ENCODE results near the gene ING5. TPM values are rescaled to one million over a fixed set of nuclear protein-coding genes. Genes with fewer than 3 reads are reported as not detected.
A peak's percentile ranks its signal among the peaks of the same experiment; 100 is the strongest.

ING5 gene
- total RNA-seq (100 to 1,000 TPM in 2 of 5 donors, 10 to 100 TPM in 3; 29.0 to 160 (median 35.4) TPM), polyA plus RNA-seq (10 to 100 TPM; 19.9 to 39.0 (median 25.1) TPM)
- long read RNA-seq, donor 1, result 0 reads
- long read RNA-seq, donor 2, full-length matches to known transcripts, result 4 of 10 reads
- long read RNA-seq, donor 2, partial matches to known transcripts, result 6 of 10 reads
- long read RNA-seq, donor 2, other reads (novel, unspliced or antisense), result 0 of 10 reads
- long read RNA-seq, donor 3, full-length matches to known transcripts, result 4 of 4 reads
- long read RNA-seq, donor 3, partial matches to known transcripts, result 0 of 4 reads
- long read RNA-seq, donor 3, other reads (novel, unspliced or antisense), result 0 of 4 reads
- long read RNA-seq, donor 4, result 0 reads
- long read RNA-seq, donor 5, partial matches to known transcripts, result 0 of 4 reads
- long read RNA-seq, donor 5, other reads (novel, unspliced or antisense), result 0 of 4 reads
- long read RNA-seq, donor 6, result 0 reads
- long read RNA-seq, donor 7, full-length matches to known transcripts, result 4 of 4 reads
- long read RNA-seq, donor 7, partial matches to known transcripts, result 0 of 4 reads
- long read RNA-seq, donor 7, other reads (novel, unspliced or antisense), result 0 of 4 reads
- long read RNA-seq, donor 8, partial matches to known transcripts, result 0 of 3 reads
- long read RNA-seq, donor 8, other reads (novel, unspliced or antisense), result 0 of 3 reads
- long read RNA-seq, donor 9, full-length matches to known transcripts, result 4 of 4 reads
- long read RNA-seq, donor 9, partial matches to known transcripts, result 0 of 4 reads
- long read RNA-seq, donor 9, other reads (novel, unspliced or antisense), result 0 of 4 reads
- long read RNA-seq, donor 10, partial matches to known transcripts, result 0 of 1 reads
- long read RNA-seq, donor 10, other reads (novel, unspliced or antisense), result 0 of 1 reads

DNA sequence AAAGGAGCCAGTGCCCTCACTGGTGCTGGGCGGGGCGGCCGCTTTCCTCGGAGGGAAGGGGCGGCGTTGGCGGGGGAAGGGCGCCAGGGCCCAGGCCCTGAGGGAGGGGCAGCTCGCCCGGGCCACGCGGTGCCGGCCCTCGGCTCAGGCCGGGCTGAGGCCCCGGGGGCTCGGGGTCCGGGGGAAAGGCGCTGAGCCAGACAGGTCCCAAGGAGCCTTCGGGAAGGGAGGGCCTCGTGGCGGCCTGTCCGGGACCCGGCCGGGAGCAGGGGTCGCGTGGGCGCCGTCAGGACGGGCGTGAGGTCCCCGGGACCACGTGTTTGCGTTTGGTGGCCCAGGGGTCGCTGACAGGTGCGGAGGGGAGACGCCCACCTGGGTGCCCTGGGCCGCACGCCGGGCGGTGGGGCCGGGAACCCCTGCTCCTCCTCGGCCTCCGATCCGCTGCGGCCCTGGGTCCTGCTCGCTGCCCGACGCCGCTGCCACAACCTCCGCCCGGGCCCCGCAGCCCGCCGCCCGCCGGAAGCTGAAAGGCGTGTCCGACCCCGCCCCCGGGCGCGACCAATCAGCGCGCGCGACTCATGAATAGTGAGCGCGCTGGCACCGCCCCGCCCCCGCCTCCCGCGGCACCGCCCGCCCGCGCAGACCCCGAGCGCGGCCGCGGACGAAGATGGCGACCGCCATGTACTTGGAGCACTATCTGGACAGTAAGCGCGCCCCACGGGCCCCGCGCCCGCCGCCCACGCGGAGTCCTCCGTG is at the start of gene ING5:
TSS of gene ING5 (plus strand) at position 641 of the 756 bp plus-strand sequence. CDS start at position 668, 27 bp downstream.
- WGBS, 5 donors, result 0 to 1% (median 0%) methylated on average over 2 to 96 of the region's 96 CpGs
- Histone ChIP-seq H3K9me3 (peaks cover 0 to 4% (median 0%) of the 10 kb centered on the region in 4 donors), H3K4me1 (peaks cover 19 to 27% (median 23%) of the 10 kb centered on the region in 4 donors), H3K27me3 (no peaks in the 10 kb centered on the region), H3K36me3 (peaks cover 16 to 25% (median 23%) of the 10 kb centered on the region in 4 donors), H3K4me3 (peak within 1 kb of the TSS; percentile 75 to 94 (median 90)), H3K27ac (peak within 1 kb of the TSS; percentile 95 to 99 (median 97))
- peak; percentile 98 to 99 for DNase-seq
- intact Hi-C loops (cut with DNase I; ENCODE audit: low total_unique reads), result no loop called here
- TF ChIP-seq EP300 (IDR thresholded peaks at IDR 0.05) (no peak), POLR2AphosphoS5 (IDR thresholded peaks at IDR 0.05) (peak; percentile 46 to 89 (median 82)), POLR2A (IDR thresholded peaks at IDR 0.05) (peak in 1 of 4 donors; percentile 13)
- TF ChIP-seq, protein P1, sequence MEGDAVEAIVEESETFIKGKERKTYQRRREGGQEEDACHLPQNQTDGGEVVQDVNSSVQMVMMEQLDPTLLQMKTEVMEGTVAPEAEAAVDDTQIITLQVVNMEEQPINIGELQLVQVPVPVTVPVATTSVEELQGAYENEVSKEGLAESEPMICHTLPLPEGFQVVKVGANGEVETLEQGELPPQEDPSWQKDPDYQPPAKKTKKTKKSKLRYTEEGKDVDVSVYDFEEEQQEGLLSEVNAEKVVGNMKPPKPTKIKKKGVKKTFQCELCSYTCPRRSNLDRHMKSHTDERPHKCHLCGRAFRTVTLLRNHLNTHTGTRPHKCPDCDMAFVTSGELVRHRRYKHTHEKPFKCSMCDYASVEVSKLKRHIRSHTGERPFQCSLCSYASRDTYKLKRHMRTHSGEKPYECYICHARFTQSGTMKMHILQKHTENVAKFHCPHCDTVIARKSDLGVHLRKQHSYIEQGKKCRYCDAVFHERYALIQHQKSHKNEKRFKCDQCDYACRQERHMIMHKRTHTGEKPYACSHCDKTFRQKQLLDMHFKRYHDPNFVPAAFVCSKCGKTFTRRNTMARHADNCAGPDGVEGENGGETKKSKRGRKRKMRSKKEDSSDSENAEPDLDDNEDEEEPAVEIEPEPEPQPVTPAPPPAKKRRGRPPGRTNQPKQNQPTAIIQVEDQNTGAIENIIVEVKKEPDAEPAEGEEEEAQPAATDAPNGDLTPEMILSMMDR (IDR thresholded peaks at IDR 0.05), result peak in 2 of 7 experiments; percentile 30 to 39

DNA sequence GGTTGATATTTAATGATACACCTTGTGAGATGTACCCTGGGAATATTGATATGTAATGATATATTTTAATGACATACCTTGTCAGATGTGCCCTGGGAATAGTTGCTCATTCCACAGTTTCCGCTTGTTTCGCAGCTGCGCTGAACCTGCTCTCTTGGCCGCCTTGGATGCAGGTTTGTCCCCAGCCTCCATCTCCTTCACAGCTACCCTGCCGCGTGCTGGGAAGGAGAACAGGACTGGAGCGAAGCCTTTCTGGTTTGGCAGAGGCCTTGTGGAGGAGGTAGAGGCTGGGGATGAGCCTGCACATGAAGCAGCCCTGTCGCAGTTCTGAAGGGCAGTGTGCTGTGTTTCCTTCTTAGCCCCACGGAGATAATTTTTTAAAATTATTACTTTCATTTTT is 49.7 kb upstream of the ING5 start:
- no peaks in the 10 kb centered on the region for H3K9me3 ChIP-seq
- peaks cover 0 to 29% (median 11%) of the 10 kb centered on the region in 4 donors for H3K4me1 ChIP-seq
- peaks cover 44 to 66% (median 64%) of the 10 kb centered on the region in 4 donors for H3K36me3 ChIP-seq
- DNase-seq, result no peak
- intact Hi-C loops (cut with DNase I; ENCODE audit: low total_unique reads), result no loop called here
- 95 to 98% (median 97%) methylated on average over 9 of the region's 9 CpGs for WGBS, 5 donors
- H3K27ac ChIP-seq, result no peak overlapping the region
- no peak overlapping the region for H3K4me3 ChIP-seq
- TF ChIP-seq, protein P1 (IDR thresholded peaks at IDR 0.05), result no peak
- TF ChIP-seq POLR2AphosphoS5 (IDR thresholded peaks at IDR 0.05) (no peak), POLR2A (IDR thresholded peaks at IDR 0.05) (no peak), EP300 (IDR thresholded peaks at IDR 0.05) (no peak)
- H3K27me3 ChIP-seq, result no peaks in the 10 kb centered on the region

DNA sequence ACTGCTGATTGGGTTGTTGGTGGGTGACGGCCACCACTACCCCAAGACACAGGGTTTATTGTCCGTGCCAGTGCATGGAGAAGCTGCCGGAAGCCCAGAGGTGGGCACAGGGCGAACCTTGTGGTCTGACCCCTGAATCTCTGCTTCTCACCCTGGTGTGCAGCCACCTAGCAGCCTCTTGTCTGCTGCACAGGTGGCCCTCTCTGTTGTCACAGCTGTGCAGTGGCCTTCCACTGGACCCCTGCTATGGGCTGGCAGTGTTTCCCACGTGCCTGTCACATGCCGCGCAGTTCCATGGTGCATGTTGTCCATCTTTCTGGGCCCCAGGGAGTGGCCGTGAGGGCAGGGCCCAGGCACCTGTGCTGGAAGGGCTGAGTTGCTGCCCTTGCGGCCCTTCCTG is 49.1 kb upstream of the ING5 start:
- peaks cover 0 to 25% (median 10%) of the 10 kb centered on the region in 4 donors for H3K4me1 ChIP-seq
- H3K9me3 ChIP-seq, result no peaks in the 10 kb centered on the region
- no peak overlapping the region for H3K4me3 ChIP-seq
- peaks cover 44 to 72% (median 70%) of the 10 kb centered on the region in 4 donors for H3K36me3 ChIP-seq
- no peak for DNase-seq
- intact Hi-C loops (cut with DNase I; ENCODE audit: low total_unique reads), result no loop called here
- no peak overlapping the region for H3K27ac ChIP-seq
- no peaks in the 10 kb centered on the region for H3K27me3 ChIP-seq
- WGBS, 5 donors, result 92 to 98% (median 95%) methylated on average over 8 to 9 of the region's 9 CpGs
- TF ChIP-seq, protein P1 (IDR thresholded peaks at IDR 0.05), result no peak
- TF ChIP-seq EP300 (IDR thresholded peaks at IDR 0.05), result no peak
- no peak for TF ChIP-seq POLR2A (IDR thresholded peaks at IDR 0.05)
- no peak for TF ChIP-seq POLR2AphosphoS5 (IDR thresholded peaks at IDR 0.05)
